ENCODE measurements around the gene ATP1B1.

The ATP1B1 gene

DNA sequence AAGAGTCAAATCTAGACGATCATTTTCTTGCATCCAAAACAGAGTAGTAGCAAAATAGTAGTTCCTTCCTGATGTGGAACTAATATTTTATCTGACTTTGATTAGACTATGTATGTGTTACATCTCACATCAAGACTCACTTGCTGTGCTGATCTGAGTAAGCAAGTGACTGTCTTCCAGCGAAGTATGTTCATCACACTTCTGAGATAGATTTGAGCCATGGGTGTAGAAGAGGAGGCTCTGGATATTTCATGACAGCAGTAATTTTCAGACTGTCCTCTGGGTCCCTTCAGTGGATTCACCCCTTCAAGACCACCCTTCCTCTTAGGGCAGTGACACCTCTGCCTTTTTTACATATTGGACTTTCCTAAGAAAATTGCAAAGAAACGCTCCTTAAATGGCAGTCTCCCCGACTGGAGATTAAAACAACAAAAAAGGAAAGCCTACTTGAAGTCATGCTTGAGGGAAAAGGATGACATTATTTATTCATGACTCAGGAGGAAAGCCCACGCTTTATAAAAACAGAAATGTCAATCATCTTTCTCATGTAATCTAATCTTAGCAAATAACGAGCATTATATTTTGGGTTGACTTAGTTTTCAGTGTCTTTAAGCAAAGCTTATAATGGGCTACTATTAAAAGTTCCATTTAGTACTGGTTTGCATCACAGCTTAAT, 22.8 kb downstream of the ATP1B1 start:
- TF ChIP-seq, protein P1, sequence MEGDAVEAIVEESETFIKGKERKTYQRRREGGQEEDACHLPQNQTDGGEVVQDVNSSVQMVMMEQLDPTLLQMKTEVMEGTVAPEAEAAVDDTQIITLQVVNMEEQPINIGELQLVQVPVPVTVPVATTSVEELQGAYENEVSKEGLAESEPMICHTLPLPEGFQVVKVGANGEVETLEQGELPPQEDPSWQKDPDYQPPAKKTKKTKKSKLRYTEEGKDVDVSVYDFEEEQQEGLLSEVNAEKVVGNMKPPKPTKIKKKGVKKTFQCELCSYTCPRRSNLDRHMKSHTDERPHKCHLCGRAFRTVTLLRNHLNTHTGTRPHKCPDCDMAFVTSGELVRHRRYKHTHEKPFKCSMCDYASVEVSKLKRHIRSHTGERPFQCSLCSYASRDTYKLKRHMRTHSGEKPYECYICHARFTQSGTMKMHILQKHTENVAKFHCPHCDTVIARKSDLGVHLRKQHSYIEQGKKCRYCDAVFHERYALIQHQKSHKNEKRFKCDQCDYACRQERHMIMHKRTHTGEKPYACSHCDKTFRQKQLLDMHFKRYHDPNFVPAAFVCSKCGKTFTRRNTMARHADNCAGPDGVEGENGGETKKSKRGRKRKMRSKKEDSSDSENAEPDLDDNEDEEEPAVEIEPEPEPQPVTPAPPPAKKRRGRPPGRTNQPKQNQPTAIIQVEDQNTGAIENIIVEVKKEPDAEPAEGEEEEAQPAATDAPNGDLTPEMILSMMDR (IDR thresholded peaks at IDR 0.05; ENCODE audit: insufficient read depth, low read length, poor library complexity, severe bottlenecking), result no peak
- Histone ChIP-seq H3K36me3 (ENCODE audit: control insufficient read depth, insufficient read depth, low read length) (peaks cover 2% of the 10 kb centered on the region), H3K4me3 (replicated peaks; ENCODE audit: low read depth, low read length) (no peak overlapping the region), H3K27me3 (replicated peaks; ENCODE audit: control insufficient read depth, insufficient read depth, low read length) (no peaks in the 10 kb centered on the region)
- no peak for DNase-seq (ENCODE audit: extremely low read depth, insufficient read length)

DNA sequence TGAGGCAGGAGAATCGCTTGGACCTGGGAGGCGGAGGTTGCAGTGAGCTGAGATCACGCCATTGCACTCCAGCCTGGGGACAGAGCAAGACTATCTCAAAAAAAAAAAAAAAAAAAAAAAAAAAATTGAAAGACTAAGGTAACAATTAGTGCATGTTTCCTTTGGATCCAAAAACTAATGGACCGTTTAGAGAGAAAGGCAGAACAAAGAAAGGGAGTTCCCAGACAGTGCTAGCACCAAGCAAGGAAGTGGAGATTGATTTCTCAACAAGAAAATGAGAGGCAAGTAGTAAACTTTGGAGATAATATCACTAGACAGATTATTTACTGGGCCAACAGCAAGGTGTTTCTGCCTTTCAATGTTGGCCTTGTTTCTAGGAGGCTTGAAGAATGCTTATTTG, 24.2 kb downstream of the ATP1B1 start:
- TF ChIP-seq, protein P1 (IDR thresholded peaks at IDR 0.05; ENCODE audit: insufficient read depth, low read length, poor library complexity, severe bottlenecking), result no peak
- H3K4me3 ChIP-seq (replicated peaks; ENCODE audit: low read depth, low read length), result no peak overlapping the region
- H3K36me3 ChIP-seq (ENCODE audit: control insufficient read depth, insufficient read depth, low read length), result peaks cover 2% of the 10 kb centered on the region
- H3K27me3 ChIP-seq (replicated peaks; ENCODE audit: control insufficient read depth, insufficient read depth, low read length), result no peaks in the 10 kb centered on the region
- no peak for DNase-seq (ENCODE audit: extremely low read depth, insufficient read length)

DNA sequence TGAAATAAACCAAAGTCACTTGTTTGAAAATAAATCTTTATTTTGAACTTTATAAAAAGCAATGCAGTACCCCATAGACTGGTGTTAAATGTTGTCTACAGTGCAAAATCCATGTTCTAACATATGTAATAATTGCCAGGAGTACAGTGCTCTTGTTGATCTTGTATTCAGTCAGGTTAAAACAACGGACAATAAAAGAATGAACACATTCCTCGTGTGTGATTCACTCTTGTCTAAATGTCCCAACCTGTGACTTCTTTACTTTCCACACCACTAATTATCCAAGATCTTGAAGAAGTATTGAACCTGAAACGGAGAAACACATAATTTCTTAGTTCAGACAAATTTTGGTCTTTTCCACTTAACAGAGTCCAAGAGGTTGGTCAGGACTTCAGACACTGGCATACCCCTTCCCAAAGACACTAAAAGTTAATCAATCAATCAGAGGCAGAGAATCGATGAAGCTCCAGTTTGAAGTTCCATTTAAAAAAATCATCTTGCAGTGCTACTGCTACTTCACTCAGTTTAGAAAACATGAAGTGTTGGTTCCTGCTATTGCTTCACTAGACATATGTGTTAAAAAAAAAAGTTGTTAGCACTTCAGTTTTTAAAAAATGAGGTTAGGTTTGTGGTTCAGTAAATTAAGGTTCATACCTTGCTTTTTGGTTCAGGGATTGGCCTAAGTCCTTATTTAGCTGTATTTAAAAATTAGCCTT, 26.2 kb downstream of the ATP1B1 start:
- Histone ChIP-seq H3K27me3 (replicated peaks; ENCODE audit: control insufficient read depth, insufficient read depth, low read length) (no peaks in the 10 kb centered on the region), H3K4me3 (replicated peaks; ENCODE audit: low read depth, low read length) (no peak overlapping the region), H3K36me3 (ENCODE audit: control insufficient read depth, insufficient read depth, low read length) (peaks cover 2% of the 10 kb centered on the region)
- no peak for DNase-seq (ENCODE audit: extremely low read depth, insufficient read length)
- TF ChIP-seq, protein P1 (IDR thresholded peaks at IDR 0.05; ENCODE audit: insufficient read depth, low read length, poor library complexity, severe bottlenecking), result no peak

DNA sequence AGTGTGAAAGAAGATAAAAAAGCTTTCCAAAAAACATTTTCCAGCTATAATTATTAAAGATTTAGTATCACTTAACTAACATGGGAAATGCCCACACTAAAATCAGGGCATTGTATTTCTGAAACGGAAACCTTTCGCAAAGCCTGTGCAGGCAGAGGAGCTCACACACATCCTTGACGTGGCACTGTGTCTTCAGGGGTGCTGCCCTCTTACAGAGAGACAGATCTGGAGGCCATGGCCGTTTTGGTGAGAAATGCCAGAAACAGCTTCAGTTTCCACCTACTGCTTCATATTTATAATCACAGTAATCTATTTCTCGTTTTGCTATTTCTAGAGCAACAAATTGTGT, 26.7 kb downstream of the ATP1B1 start:
- TF ChIP-seq, protein P1 (IDR thresholded peaks at IDR 0.05; ENCODE audit: insufficient read depth, low read length, poor library complexity, severe bottlenecking), result no peak
- H3K4me3 ChIP-seq (replicated peaks; ENCODE audit: low read depth, low read length), result no peak overlapping the region
- H3K36me3 ChIP-seq (ENCODE audit: control insufficient read depth, insufficient read depth, low read length), result peaks cover 2% of the 10 kb centered on the region

DNA sequence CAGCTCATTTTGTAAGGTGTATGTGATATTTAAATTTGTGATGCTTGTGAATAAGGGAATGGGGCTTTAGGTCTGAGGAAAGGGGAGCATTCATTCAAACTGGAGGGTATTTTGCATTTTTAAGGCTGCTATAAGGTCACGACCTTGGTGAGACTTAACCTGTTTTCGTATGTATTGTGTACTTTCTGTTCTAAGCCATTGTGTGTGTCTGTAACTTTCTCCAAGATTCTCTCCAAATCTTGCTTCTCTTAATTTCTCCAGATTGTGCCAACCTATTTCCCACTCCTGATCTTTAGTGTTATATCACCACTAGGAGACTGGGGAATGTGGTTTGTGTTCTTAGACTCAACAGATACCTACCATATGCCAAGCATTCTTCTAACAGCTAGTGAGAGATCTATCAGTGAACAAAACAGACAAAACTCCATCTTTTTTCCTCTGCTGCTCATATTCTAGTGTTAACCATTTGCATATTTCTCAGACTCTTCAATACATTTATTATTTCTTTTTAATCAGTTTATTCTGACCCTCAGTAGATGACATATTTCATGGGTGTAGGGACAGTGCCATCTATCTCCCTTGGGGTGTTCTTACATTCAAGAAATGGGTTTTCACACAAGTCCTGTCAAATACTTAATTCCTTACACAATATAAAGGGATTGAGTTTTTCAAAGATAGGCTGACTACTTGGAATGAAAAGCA, 27.5 kb downstream of the ATP1B1 start:
- DNase-seq (ENCODE audit: extremely low read depth, insufficient read length), result no peak
- Histone ChIP-seq H3K36me3 (ENCODE audit: control insufficient read depth, insufficient read depth, low read length) (peaks cover 2% of the 10 kb centered on the region), H3K4me3 (replicated peaks; ENCODE audit: low read depth, low read length) (no peak overlapping the region), H3K27me3 (replicated peaks; ENCODE audit: control insufficient read depth, insufficient read depth, low read length) (no peaks in the 10 kb centered on the region)
- TF ChIP-seq, protein P1 (IDR thresholded peaks at IDR 0.05; ENCODE audit: insufficient read depth, low read length, poor library complexity, severe bottlenecking), result peak; percentile 40

More for the DNA sequence above, 26.7 kb downstream of the ATP1B1 start:
- no peak for DNase-seq (ENCODE audit: extremely low read depth, insufficient read length)
- H3K27me3 ChIP-seq (replicated peaks; ENCODE audit: control insufficient read depth, insufficient read depth, low read length), result no peaks in the 10 kb centered on the region
